ENCODE results near the gene ATXN7L3.

GRCh38 chr17:44191941-44192496 lies 7.7 kb downstream of the ATXN7L3 start:
- TF ChIP-seq POLR2A (IDR thresholded peaks at IDR 0.05) (no peak), CTCF (IDR thresholded peaks at IDR 0.05) (no peak)

All from uterus (tissue), 2 donors.